Adrenal gland (tissue), 12 donors: ENCODE data around the gene ZNF683. TPM values are rescaled to one million over a fixed set of nuclear protein-coding genes. Genes with fewer than 3 reads are reported as not detected.

Source experiments
- DNase-seq, 7 donors: peaks; one replicate each; pipeline ENCODE4 v3.0.0-alpha.2; 2019 to 2020
- H3K27ac ChIP-seq, 5 donors: fragments of 200-600 bp; sonication (generic) in 4 of 5; 1 replicate in 3 of 5; 2 replicates in 2 of 5; pipeline versions ENCODE4 v1.5.1 to v1.8.0; 2016 to 2020; ENCODE audit warnings: mild to moderate bottlenecking in 1 of 5
- H3K27me3 ChIP-seq: fragments of 200-600 bp; 2 replicates; pipeline ENCODE4 v1.8.0; 2021
- H3K36me3 ChIP-seq, 2 donors: fragments of 200-600 bp; replicated peaks in 1 of 2; 1 replicate in 1 of 2; 2 replicates in 1 of 2; pipeline versions ENCODE4 v1.5.1 to v1.8.0; 2018 to 2022
- H3K4me1 ChIP-seq, 2 donors: fragments of 200-600 bp; replicated peaks in 1 of 2; 1 replicate in 1 of 2; 2 replicates in 1 of 2; pipeline versions ENCODE4 v1.5.1 to v1.8.0; 2018 to 2021
- H3K4me3 ChIP-seq, 4 donors: fragments of 200-600 bp; sonication (generic) in 3 of 4; one replicate each; pipeline ENCODE4 v1.5.1; 2016 to 2018
- H3K9me3 ChIP-seq, 3 donors: fragments of 200-600 bp; sonication (generic) in 1 of 3; replicated peaks in 1 of 3; 1 replicate in 2 of 3; 2 replicates in 1 of 3; pipeline versions ENCODE4 v1.5.1 to v1.8.0; 2016 to 2021
- CTCF ChIP-seq, 6 experiments: fragments of 450-650 bp in 4 of 6; fragments of 200-600 bp in 2 of 6; sonication (generic) in 1 of 6; IDR thresholded peaks; 1 replicate in 5 of 6; 2 replicates in 1 of 6; pipeline versions ENCODE4 v1.5.1 to v1.8.0; 2016 to 2021; ENCODE audit warnings: antibody characterized with exemption in 6 of 6, mild to moderate bottlenecking in 2 of 6, moderate library complexity in 1 of 6
- POLR2A ChIP-seq, 2 donors: fragments of 450-650 bp; IDR thresholded peaks; one replicate each; pipeline ENCODE4 v1.6.1; 2017; ENCODE audit warnings: antibody characterized with exemption in 2 of 2, mild to moderate bottlenecking in 2 of 2, moderate library complexity in 1 of 2
- WGBS, 4 donors: extraction: QIAGEN DNeasy Blood & Tissue Kit in 2 of 4; methylation state at CpG; one replicate each; pipeline versions ENCODE4 v1.1.5 to v1.1.7; 2013 to 2017; 5-methylcytosine and 5-hydroxymethylcytosine counted together
- intact Hi-C, 2 donors: fragments of 100-400 bp; cut with DNase I; formaldehyde crosslinking; loops; one replicate each; pipeline versions ENCODE4 v1.14.1 to v1.15.0; 2022 to 2023
- polyA plus RNA-seq, 3 donors: library from polyadenylated mRNA; stranded (reverse); fragments of 200-250 nt in 2 of 3; fragments of 350-450 nt in 1 of 3; fragmentation: Illumina TruSeq in 1 of 3; extraction: RNeasy Lipid Tissue Mini Kit (QIAGEN cat#74804) in 1 of 3; gene quantifications; one replicate each; pipeline ENCODE4 v1.2.3, GENCODE V29; 2013 to 2014
- total RNA-seq, 9 donors: library from RNA; depleted of rRNA in 4 of 9; stranded (reverse); fragments of >200 nt in 4 of 9; fragments of 120-200 nt in 1 of 9; fragmentation: NEBNext Ultra II Directional in 1 of 9; extraction: Animal tissue kit (Norgen Biotek cat#: 25700) in 1 of 9; gene quantifications; one replicate each; pipeline versions ENCODE4 v1.1.0 to v1.2.4, GENCODE V29; 2013 to 2023
- donor health status: healthy with polysubstance abuse.
- donor health status: Bipolar disorder and iron deficiency.
- donor health status: DM: yes; HTN: yes; CAD: no.
- donor health status: DM: no; HTN: no; CAD: no.
- donor health status: DM: no; HTN: no; CAD: no.
- donor health status: DM: yes; HTN: yes; CAD: no.

ZNF683 gene
- total and polyA plus RNA-seq, 12 donors = 0.20 to 0.25 (median 0.24) TPM; not detected in 9

GRCh38 chr1:26368486-26368885, 4.1 kb downstream of the ZNF683 start:
- DNase-seq = no peak
- TF ChIP-seq CTCF (IDR thresholded peaks at IDR 0.05) (no peak), POLR2A (IDR thresholded peaks at IDR 0.05) (no peak)
- Histone ChIP-seq H3K4me3 (no peak overlapping the region), H3K4me1 (no peaks in the 10 kb centered on the region), H3K9me3 (no peaks in the 10 kb centered on the region), H3K27me3 (peaks cover 11% of the 10 kb centered on the region), H3K36me3 (no peaks in the 10 kb centered on the region), H3K27ac (no peak overlapping the region)
- 84 to 95% (median 89%) methylated on average over 3 of the region's 3 CpGs for WGBS, 4 donors
- intact Hi-C loops = no loop called here

GRCh38 chr1:26368006-26368405, 4.5 kb downstream of the ZNF683 start:
- H3K4me1 ChIP-seq = no peaks in the 10 kb centered on the region
- peaks cover 16% of the 10 kb centered on the region for H3K27me3 ChIP-seq
- H3K36me3 ChIP-seq = no peaks in the 10 kb centered on the region
- intact Hi-C loops = no loop called here
- no peak overlapping the region for H3K27ac ChIP-seq
- DNase-seq = no peak
- TF ChIP-seq CTCF (IDR thresholded peaks at IDR 0.05) (no peak), POLR2A (IDR thresholded peaks at IDR 0.05) (no peak)
- WGBS, 4 donors = 61 to 83% (median 77%) methylated on average over 3 to 4 of the region's 4 CpGs
- no peak overlapping the region for H3K4me3 ChIP-seq
- H3K9me3 ChIP-seq = no peaks in the 10 kb centered on the region

- H3K36me3 ChIP-seq = no peaks in the 10 kb centered on the region
- no peak overlapping the region for H3K27ac ChIP-seq
- WGBS, 4 donors = 85 to 94% (median 88%) methylated on average over 3 to 6 of the region's 6 CpGs
- no peaks in the 10 kb centered on the region for H3K4me1 ChIP-seq
- H3K9me3 ChIP-seq = no peaks in the 10 kb centered on the region
- intact Hi-C loops = no loop called here
- H3K27me3 ChIP-seq = peaks cover 21% of the 10 kb centered on the region
- DNase-seq = no peak
- H3K4me3 ChIP-seq = no peak overlapping the region
- TF ChIP-seq CTCF (IDR thresholded peaks at IDR 0.05) = no peak
- TF ChIP-seq POLR2A (IDR thresholded peaks at IDR 0.05) = no peak
These were observed 5.1 kb downstream of the ZNF683 start for GRCh38 chr1:26367441-26367840.

GRCh38 chr1:26364956-26365355, 7.6 kb downstream of the ZNF683 start:
- H3K36me3 ChIP-seq = no peaks in the 10 kb centered on the region
- no peaks in the 10 kb centered on the region for H3K4me1 ChIP-seq
- H3K4me3 ChIP-seq = no peak overlapping the region
- intact Hi-C loops = no loop called here
- H3K9me3 ChIP-seq = no peaks in the 10 kb centered on the region
- TF ChIP-seq POLR2A (IDR thresholded peaks at IDR 0.05) (no peak), CTCF (IDR thresholded peaks at IDR 0.05) (no peak)
- 34 to 52% (median 40%) methylated on average over 8 to 9 of the region's 9 CpGs for WGBS, 4 donors
- peaks cover 44% of the 10 kb centered on the region for H3K27me3 ChIP-seq
- no peak overlapping the region for H3K27ac ChIP-seq
- DNase-seq = no peak
